ENCODE data around the gene RYR3. TPM values are rescaled to one million over a fixed set of nuclear protein-coding genes. Genes with fewer than 3 reads are reported as not detected.

Gene RYR3
- total RNA-seq, 5 donors from 2014 or later (not counting 1 experiment from before 2014, with no cell fraction given) = 0.03 to 0.07 (median 0.04) TPM; not detected in 1

DNA sequence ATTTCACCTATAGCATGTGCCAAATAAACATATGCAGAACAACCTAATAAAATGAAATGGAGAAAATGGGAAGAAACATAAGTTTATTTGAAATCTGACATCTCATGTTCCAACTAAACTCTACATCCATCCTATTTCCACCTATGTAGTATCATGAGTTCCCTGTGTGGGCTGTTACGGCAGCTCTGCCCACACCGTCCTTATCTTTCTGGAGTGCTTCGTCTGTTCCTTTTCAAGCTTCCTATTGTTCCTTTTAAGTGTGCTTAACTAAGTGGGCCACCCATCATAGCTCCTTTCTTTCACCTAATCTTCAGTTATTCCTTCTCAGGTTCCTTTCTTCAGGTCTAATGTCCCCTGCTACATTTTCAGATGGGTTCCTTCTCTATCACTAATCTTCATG is 17.3 kb downstream of the RYR3 start:
- Histone ChIP-seq H3K27me3 (replicated peaks in 1 of 2; ENCODE audit: control insufficient read depth in 2 of 2, extremely low read depth in 1 of 2, insufficient read depth in 2 of 2, low read length in 1 of 2) (no peaks in the 10 kb centered on the region), H3K36me3 (ENCODE audit: control insufficient read depth in 2 of 2, extremely low read depth in 1 of 2, insufficient read depth in 1 of 2, low read length in 1 of 2) (no peaks in the 10 kb centered on the region), H3K4me1 (ENCODE audit: control insufficient read depth in 1 of 2, extremely low read depth in 1 of 2, insufficient read depth in 2 of 2, low read length in 2 of 2) (peaks cover 0 to 2% of the 10 kb centered on the region in 2 experiments), H3K4me3 (ENCODE audit: control insufficient read depth in 1 of 2, extremely low read depth in 1 of 2, low read length in 1 of 2) (no peak overlapping the region), H3K27ac (ENCODE audit: low read length) (no peak overlapping the region), H3K9me3 (no peaks in the 10 kb centered on the region)
- ChIA-PET CTCF (no interaction called here), POLR2A (no interaction called here)
- WGBS (ENCODE audit: insufficient coverage) = 81% methylated on average over 3 of the region's 3 CpGs
- DNase-seq (no peak), ATAC-seq (replicated peaks in 1 of 4) (no peak)
- peaks cover 24 to 40% of the 10 kb centered on the region in 2 donors for H3K27me3 Mint-ChIP-seq
- H3K4me1 Mint-ChIP-seq = peaks cover 3 to 16% (median 9%) of the 10 kb centered on the region in 3 donors
- H3K27ac Mint-ChIP-seq = no peak overlapping the region
- H3K36me3 Mint-ChIP-seq = no peaks in the 10 kb centered on the region
- H3K9me3 Mint-ChIP-seq = peaks cover 0 to 5% (median 0%) of the 10 kb centered on the region in 3 donors
- no peak overlapping the region for H3K4me3 Mint-ChIP-seq

- peaks cover 0 to 5% (median 0%) of the 10 kb centered on the region in 3 donors for H3K9me3 Mint-ChIP-seq
- 100% methylated on average over 1 of the region's 4 CpGs for WGBS (ENCODE audit: insufficient coverage)
- no peak overlapping the region for H3K27ac ChIP-seq (ENCODE audit: low read length)
- ATAC-seq (replicated peaks in 1 of 4) (no peak), DNase-seq (no peak)
- H3K4me3 Mint-ChIP-seq = no peak overlapping the region
- H3K9me3 ChIP-seq = no peaks in the 10 kb centered on the region
- peaks cover 29 to 49% of the 10 kb centered on the region in 2 donors for H3K27me3 Mint-ChIP-seq
- H3K27me3 ChIP-seq (replicated peaks in 1 of 2; ENCODE audit: control insufficient read depth in 2 of 2, extremely low read depth in 1 of 2, insufficient read depth in 2 of 2, low read length in 1 of 2) = no peaks in the 10 kb centered on the region
- no peaks in the 10 kb centered on the region for H3K4me1 ChIP-seq (ENCODE audit: control insufficient read depth in 1 of 2, extremely low read depth in 1 of 2, insufficient read depth in 2 of 2, low read length in 2 of 2)
- no peaks in the 10 kb centered on the region for H3K36me3 ChIP-seq (ENCODE audit: control insufficient read depth in 2 of 2, extremely low read depth in 1 of 2, insufficient read depth in 1 of 2, low read length in 1 of 2)
- H3K36me3 Mint-ChIP-seq = no peaks in the 10 kb centered on the region
- ChIA-PET CTCF (no interaction called here), POLR2A (interaction anchor here in 1 of 2 donors (0.5 kb wide), 1 partner anchor 56 kb away, joined by 3 read pairs; no protein-coding TSS in a partner anchor)
- H3K4me3 ChIP-seq (ENCODE audit: control insufficient read depth in 1 of 2, extremely low read depth in 1 of 2, low read length in 1 of 2) = no peak overlapping the region
- no peak overlapping the region for H3K27ac Mint-ChIP-seq
- peaks cover 0 to 3% (median 0%) of the 10 kb centered on the region in 3 donors for H3K4me1 Mint-ChIP-seq
These were observed 18.7 kb downstream of the RYR3 start for GRCh38 chr15:33329457-33329856.

DNA sequence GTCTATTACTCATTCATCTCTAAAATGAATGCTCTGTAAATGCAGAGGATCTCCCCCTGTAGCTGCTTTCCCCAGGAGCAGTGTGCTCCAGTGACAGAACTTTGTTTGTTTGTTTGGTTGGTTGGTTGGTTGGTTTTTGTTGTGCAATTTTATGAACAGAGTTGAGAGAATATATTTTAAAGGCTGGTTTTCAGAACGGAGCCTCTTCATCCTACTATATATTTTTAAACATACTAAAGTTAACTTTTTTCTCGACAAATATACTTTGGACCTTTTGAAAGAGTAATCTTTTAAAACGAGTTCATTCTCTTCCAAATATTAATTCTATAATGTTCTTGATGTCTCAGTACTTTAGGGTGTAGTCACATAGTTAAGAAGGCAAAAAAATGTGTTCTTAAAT is 20.2 kb downstream of the RYR3 start:
- no CpG with 5 or more reads among the region's 3 CpGs for WGBS (ENCODE audit: insufficient coverage)
- Histone ChIP-seq H3K4me1 (ENCODE audit: control insufficient read depth in 1 of 2, extremely low read depth in 1 of 2, insufficient read depth in 2 of 2, low read length in 2 of 2) (no peaks in the 10 kb centered on the region), H3K4me3 (ENCODE audit: control insufficient read depth in 1 of 2, extremely low read depth in 1 of 2, low read length in 1 of 2) (no peak overlapping the region), H3K9me3 (no peaks in the 10 kb centered on the region), H3K36me3 (ENCODE audit: control insufficient read depth in 2 of 2, extremely low read depth in 1 of 2, insufficient read depth in 1 of 2, low read length in 1 of 2) (no peaks in the 10 kb centered on the region), H3K27ac (ENCODE audit: low read length) (no peak overlapping the region), H3K27me3 (replicated peaks in 1 of 2; ENCODE audit: control insufficient read depth in 2 of 2, extremely low read depth in 1 of 2, insufficient read depth in 2 of 2, low read length in 1 of 2) (no peaks in the 10 kb centered on the region)
- Mint-ChIP-seq H3K9me3 (peaks cover 0 to 5% (median 0%) of the 10 kb centered on the region in 3 donors), H3K36me3 (no peaks in the 10 kb centered on the region), H3K27ac (no peak overlapping the region), H3K4me1 (no peaks in the 10 kb centered on the region), H3K27me3 (peaks cover 29 to 48% of the 10 kb centered on the region in 2 donors), H3K4me3 (no peak overlapping the region)
- POLR2A ChIA-PET = interaction anchor here in 1 of 2 donors (0.5 kb wide), 1 partner anchor 73 kb away, joined by 4 read pairs; no protein-coding TSS in a partner anchor
- DNase-seq (no peak), ATAC-seq (replicated peaks in 1 of 4) (no peak)
- CTCF ChIA-PET = no interaction called here

DNA sequence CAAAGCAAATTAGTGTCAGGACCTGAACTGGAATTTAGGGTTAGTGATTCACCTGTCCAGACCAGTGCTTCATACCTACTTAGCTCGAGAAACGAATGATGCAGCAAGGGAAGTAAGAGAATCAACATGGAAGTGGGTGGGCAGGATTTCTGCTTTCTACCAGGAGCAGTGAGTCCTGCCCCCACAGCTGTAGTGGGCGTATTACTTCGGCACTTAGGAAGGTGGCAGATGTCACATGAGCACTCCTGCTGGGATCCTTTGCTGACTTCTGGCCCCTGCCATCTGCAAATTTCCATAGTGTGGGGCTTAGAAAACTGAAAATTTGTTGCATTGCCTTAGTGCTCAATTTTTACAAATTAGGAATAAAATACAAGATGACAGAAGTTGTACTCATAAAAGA is 31.2 kb downstream of the RYR3 start:
- Mint-ChIP-seq H3K27ac (no peak overlapping the region), H3K36me3 (no peaks in the 10 kb centered on the region), H3K4me3 (no peak overlapping the region), H3K4me1 (no peaks in the 10 kb centered on the region), H3K9me3 (peaks cover 0 to 6% (median 0%) of the 10 kb centered on the region in 3 donors), H3K27me3 (peaks cover 5 to 8% of the 10 kb centered on the region in 2 donors)
- ATAC-seq (replicated peaks in 1 of 4) = no peak
- ChIA-PET POLR2A (no interaction called here), CTCF (no interaction called here)
- Histone ChIP-seq H3K27ac (ENCODE audit: low read length) (no peak overlapping the region), H3K4me3 (ENCODE audit: control insufficient read depth in 1 of 2, extremely low read depth in 1 of 2, low read length in 1 of 2) (no peak overlapping the region), H3K4me1 (ENCODE audit: control insufficient read depth in 1 of 2, extremely low read depth in 1 of 2, insufficient read depth in 2 of 2, low read length in 2 of 2) (no peaks in the 10 kb centered on the region), H3K9me3 (no peaks in the 10 kb centered on the region), H3K27me3 (replicated peaks in 1 of 2; ENCODE audit: control insufficient read depth in 2 of 2, extremely low read depth in 1 of 2, insufficient read depth in 2 of 2, low read length in 1 of 2) (no peaks in the 10 kb centered on the region), H3K36me3 (ENCODE audit: control insufficient read depth in 2 of 2, extremely low read depth in 1 of 2, insufficient read depth in 1 of 2, low read length in 1 of 2) (no peaks in the 10 kb centered on the region)
- WGBS (ENCODE audit: insufficient coverage) = 65% methylated on average over 2 of the region's 4 CpGs
- no peak for DNase-seq

DNA sequence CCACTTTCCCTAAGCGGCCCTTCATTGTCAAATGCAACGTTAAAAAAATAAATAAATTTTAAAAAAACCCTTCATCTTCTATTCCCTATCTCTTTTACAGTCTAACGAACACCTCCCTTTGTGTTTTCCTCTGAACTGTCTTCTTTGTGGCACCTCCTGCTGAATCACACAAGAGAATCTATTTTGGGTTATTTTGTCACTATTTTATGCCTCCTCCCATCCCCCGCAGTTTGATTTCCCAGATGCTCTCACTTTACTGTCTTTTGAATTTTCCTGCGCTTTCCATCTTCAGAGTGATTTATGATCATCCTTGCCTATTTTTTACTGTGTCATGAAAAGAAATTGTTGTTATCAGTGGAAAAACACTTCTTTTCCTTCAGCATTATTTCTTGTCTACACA is 32.5 kb downstream of the RYR3 start:
- 68% methylated on average over 2 of the region's 5 CpGs for WGBS (ENCODE audit: insufficient coverage)
- Histone ChIP-seq H3K36me3 (ENCODE audit: control insufficient read depth in 2 of 2, extremely low read depth in 1 of 2, insufficient read depth in 1 of 2, low read length in 1 of 2) (no peaks in the 10 kb centered on the region), H3K4me1 (ENCODE audit: control insufficient read depth in 1 of 2, extremely low read depth in 1 of 2, insufficient read depth in 2 of 2, low read length in 2 of 2) (no peaks in the 10 kb centered on the region), H3K27ac (ENCODE audit: low read length) (no peak overlapping the region), H3K9me3 (no peaks in the 10 kb centered on the region), H3K4me3 (ENCODE audit: control insufficient read depth in 1 of 2, extremely low read depth in 1 of 2, low read length in 1 of 2) (no peak overlapping the region), H3K27me3 (replicated peaks in 1 of 2; ENCODE audit: control insufficient read depth in 2 of 2, extremely low read depth in 1 of 2, insufficient read depth in 2 of 2, low read length in 1 of 2) (no peaks in the 10 kb centered on the region)
- Mint-ChIP-seq H3K36me3 (no peaks in the 10 kb centered on the region), H3K27me3 (peaks cover 5 to 8% of the 10 kb centered on the region in 2 donors), H3K4me3 (no peak overlapping the region), H3K9me3 (peaks cover 0 to 6% (median 0%) of the 10 kb centered on the region in 3 donors), H3K27ac (no peak overlapping the region), H3K4me1 (no peaks in the 10 kb centered on the region)
- ChIA-PET CTCF (no interaction called here), POLR2A (no interaction called here)
- no peak for DNase-seq
- ATAC-seq (replicated peaks in 1 of 4) = no peak

- H3K4me3 Mint-ChIP-seq = no peak overlapping the region
- no peaks in the 10 kb centered on the region for H3K36me3 ChIP-seq (ENCODE audit: control insufficient read depth in 2 of 2, extremely low read depth in 1 of 2, insufficient read depth in 1 of 2, low read length in 1 of 2)
- ChIA-PET CTCF (no interaction called here), POLR2A (no interaction called here)
- no peak for DNase-seq
- no CpG with 5 or more reads among the region's 2 CpGs for WGBS (ENCODE audit: insufficient coverage)
- H3K9me3 Mint-ChIP-seq = peaks cover 0 to 2% (median 0%) of the 10 kb centered on the region in 3 donors
- H3K36me3 Mint-ChIP-seq = no peaks in the 10 kb centered on the region
- no peaks in the 10 kb centered on the region for H3K27me3 ChIP-seq (replicated peaks in 1 of 2; ENCODE audit: control insufficient read depth in 2 of 2, extremely low read depth in 1 of 2, insufficient read depth in 2 of 2, low read length in 1 of 2)
- peaks cover 3 to 8% of the 10 kb centered on the region in 2 donors for H3K27me3 Mint-ChIP-seq
- no peaks in the 10 kb centered on the region for H3K4me1 Mint-ChIP-seq
- no peak overlapping the region for H3K27ac ChIP-seq (ENCODE audit: low read length)
- no peak for ATAC-seq (replicated peaks in 1 of 4)
- H3K4me1 ChIP-seq (ENCODE audit: control insufficient read depth in 1 of 2, extremely low read depth in 1 of 2, insufficient read depth in 2 of 2, low read length in 2 of 2) = no peaks in the 10 kb centered on the region
- no peak overlapping the region for H3K4me3 ChIP-seq (ENCODE audit: control insufficient read depth in 1 of 2, extremely low read depth in 1 of 2, low read length in 1 of 2)
- no peaks in the 10 kb centered on the region for H3K9me3 ChIP-seq
- no peak overlapping the region for H3K27ac Mint-ChIP-seq
These were observed 33.3 kb downstream of the RYR3 start for GRCh38 chr15:33344111-33344510.

DNA sequence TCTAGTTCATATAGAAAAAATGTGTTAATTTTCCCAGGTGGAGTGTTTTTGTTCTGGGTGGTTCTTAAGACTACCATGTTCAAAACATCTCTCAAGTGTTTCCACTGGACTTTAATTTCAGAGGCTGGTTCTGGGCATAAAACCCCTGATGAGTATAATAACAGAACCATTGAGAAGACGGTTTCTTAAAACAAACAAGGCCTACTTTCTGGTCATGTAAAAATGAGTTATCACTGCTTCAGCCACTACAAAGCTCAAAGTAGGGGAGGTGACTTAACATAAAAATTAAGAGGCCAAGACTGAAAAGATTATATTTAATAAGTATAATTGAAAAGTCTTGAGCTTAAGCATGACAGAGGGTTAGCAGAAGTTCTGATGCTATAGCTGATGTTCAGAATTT is 33.8 kb downstream of the RYR3 start:
- ChIA-PET POLR2A (no interaction called here), CTCF (no interaction called here)
- peaks cover 0 to 8% of the 10 kb centered on the region in 2 donors for H3K27me3 Mint-ChIP-seq
- ATAC-seq (replicated peaks in 1 of 4) (no peak), DNase-seq (no peak)
- H3K27ac Mint-ChIP-seq = no peak overlapping the region
- WGBS (ENCODE audit: insufficient coverage) = no CpG with 5 or more reads among the region's 1 CpG
- Histone ChIP-seq H3K4me1 (ENCODE audit: control insufficient read depth in 1 of 2, extremely low read depth in 1 of 2, insufficient read depth in 2 of 2, low read length in 2 of 2) (no peaks in the 10 kb centered on the region), H3K4me3 (ENCODE audit: control insufficient read depth in 1 of 2, extremely low read depth in 1 of 2, low read length in 1 of 2) (no peak overlapping the region), H3K27me3 (replicated peaks in 1 of 2; ENCODE audit: control insufficient read depth in 2 of 2, extremely low read depth in 1 of 2, insufficient read depth in 2 of 2, low read length in 1 of 2) (no peaks in the 10 kb centered on the region), H3K36me3 (ENCODE audit: control insufficient read depth in 2 of 2, extremely low read depth in 1 of 2, insufficient read depth in 1 of 2, low read length in 1 of 2) (no peaks in the 10 kb centered on the region), H3K27ac (ENCODE audit: low read length) (no peak overlapping the region), H3K9me3 (no peaks in the 10 kb centered on the region)
- H3K4me1 Mint-ChIP-seq = no peaks in the 10 kb centered on the region
- no peaks in the 10 kb centered on the region for H3K36me3 Mint-ChIP-seq
- H3K4me3 Mint-ChIP-seq = no peak overlapping the region
- no peaks in the 10 kb centered on the region for H3K9me3 Mint-ChIP-seq
